Kidney epithelial cell (primary cell): Measurements from ENCODE around the gene FALEC. TPM values are rescaled to one million over a fixed set of nuclear protein-coding genes. Genes with fewer than 3 reads are reported as not detected.
"Not testable (repeated sequence)": the region's sequence is repeated elsewhere in the genome, so short reads cannot be mapped to it uniquely, and the experiment has no call there.

Experiments used
- DNase-seq: peaks from one replicate; pipeline ENCODE4 v3.0.0-alpha.2; 2010; ENCODE audit warnings: low read depth
- H3K27me3 ChIP-seq: 2 replicates; pipeline ENCODE4 v1.6.0; 2011; ENCODE audit warnings: low read length; ENCODE audit not compliant: control insufficient read depth, insufficient read depth
- H3K36me3 ChIP-seq: 2 replicates; pipeline ENCODE4 v1.5.1; 2011; ENCODE audit warnings: low read length; ENCODE audit not compliant: control insufficient read depth, insufficient read depth
- H3K4me3 ChIP-seq: 2 replicates; pipeline ENCODE4 v1.5.1; 2011; ENCODE audit warnings: low read depth, mild to moderate bottlenecking, control low read depth, low read length
- CTCF ChIP-seq: IDR thresholded peaks from 2 replicates; pipeline ENCODE4 v1.5.1; 2011; ENCODE audit warnings: mild to moderate bottlenecking, moderate library complexity, low read length, control low read depth, inconsistent platforms; ENCODE audit not compliant: insufficient read depth, poor library complexity, severe bottlenecking
- total RNA-seq: library from RNA; depleted of rRNA; stranded (reverse); fragments of >200 nt; gene quantifications from 2 replicates; pipeline ENCODE4 v1.2.3, GENCODE V29; 2015

The FALEC gene
- total RNA-seq, 1 donor from 2014 or later: not detected

GRCh38 chr1:150562446-150563339 lies 47.1 kb downstream of the FALEC start:
- H3K27me3 ChIP-seq: no peaks in the 10 kb centered on the region
- H3K4me3 ChIP-seq: no peak overlapping the region
- H3K36me3 ChIP-seq: no peaks in the 10 kb centered on the region
- TF ChIP-seq CTCF: no peak
- no peak for DNase-seq

- Histone ChIP-seq H3K4me3 (no peak overlapping the region), H3K36me3 (no peaks in the 10 kb centered on the region), H3K27me3 (no peaks in the 10 kb centered on the region)
- no peak for TF ChIP-seq CTCF
- no peak for DNase-seq
Measured at GRCh38 chr1:150563340-150564038, 47.9 kb downstream of the FALEC start.

GRCh38 chr1:150564051-150564991 lies 48.8 kb downstream of the FALEC start:
- no peak for TF ChIP-seq CTCF
- no peaks in the 10 kb centered on the region for H3K27me3 ChIP-seq
- no peak overlapping the region for H3K4me3 ChIP-seq
- DNase-seq: no peak
- no peaks in the 10 kb centered on the region for H3K36me3 ChIP-seq

GRCh38 chr1:150565240-150565991 lies 49.9 kb downstream of the FALEC start:
- not testable (repeated sequence) for H3K27me3 ChIP-seq, H3K36me3 ChIP-seq, H3K4me3 ChIP-seq, DNase-seq

GRCh38 chr1:150566589-150567340 lies 51.2 kb downstream of the FALEC start:
- TF ChIP-seq CTCF: no peak
- no peaks in the 10 kb centered on the region for H3K36me3 ChIP-seq
- no peak for DNase-seq
- no peaks in the 10 kb centered on the region for H3K27me3 ChIP-seq
- H3K4me3 ChIP-seq: no peak overlapping the region
